ENCODE data around the gene ZCCHC9.

DNA sequence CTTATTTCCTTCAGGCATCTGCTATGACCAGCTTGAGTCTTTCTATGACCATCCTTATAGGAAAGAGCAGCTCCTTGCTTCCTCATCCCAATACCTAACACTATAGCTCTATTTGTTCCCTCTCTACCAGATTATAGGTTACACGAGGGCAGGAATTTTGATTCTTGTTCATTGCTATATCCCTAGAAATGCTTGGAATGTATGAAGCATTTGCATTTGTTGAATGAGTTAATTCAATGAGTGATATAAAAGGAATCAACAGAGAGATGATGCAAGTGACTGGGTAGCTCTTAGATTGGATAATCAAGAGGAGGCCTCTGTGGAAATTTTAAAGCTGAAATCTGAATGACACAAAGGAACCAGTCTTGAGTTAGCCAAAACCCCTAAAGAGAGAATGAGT, 13.9 kb downstream of the ZCCHC9 start:
- no peak for TF ChIP-seq MXI1 (conservative IDR thresholded peaks at IDR 0.05; ENCODE audit: poor library complexity, severe bottlenecking)
- no peak for TF ChIP-seq REST (IDR thresholded peaks at IDR 0.05; ENCODE audit: borderline replicate concordance)
- TF ChIP-seq CTCF (IDR thresholded peaks at IDR 0.05; ENCODE audit: poor library complexity, severe bottlenecking), result no peak
- no peak for TF ChIP-seq RAD21 (conservative IDR thresholded peaks at IDR 0.05)
- no peak for TF ChIP-seq SMC3 (conservative IDR thresholded peaks at IDR 0.05; ENCODE audit: poor library complexity)
- no peak for TF ChIP-seq POLR2AphosphoS5 (IDR thresholded peaks at IDR 0.05)
- TF ChIP-seq TAF1 (IDR thresholded peaks at IDR 0.05; ENCODE audit: low read depth), result no peak

Measured in neural cell (in vitro differentiated cells).